GM20431 (cell line): ENCODE results near the gene NKAIN4.

Experiments
- in situ Hi-C: fragments of 300-500 bp; cut with MseI, MboI; formaldehyde crosslinking; loops from one replicate; pipeline ENCODE4 v1.15.0; 2020; ENCODE audit warnings: low sequenced_read_pairs; ENCODE audit not compliant: unreplicated experiment

The NKAIN4 gene

DNA sequence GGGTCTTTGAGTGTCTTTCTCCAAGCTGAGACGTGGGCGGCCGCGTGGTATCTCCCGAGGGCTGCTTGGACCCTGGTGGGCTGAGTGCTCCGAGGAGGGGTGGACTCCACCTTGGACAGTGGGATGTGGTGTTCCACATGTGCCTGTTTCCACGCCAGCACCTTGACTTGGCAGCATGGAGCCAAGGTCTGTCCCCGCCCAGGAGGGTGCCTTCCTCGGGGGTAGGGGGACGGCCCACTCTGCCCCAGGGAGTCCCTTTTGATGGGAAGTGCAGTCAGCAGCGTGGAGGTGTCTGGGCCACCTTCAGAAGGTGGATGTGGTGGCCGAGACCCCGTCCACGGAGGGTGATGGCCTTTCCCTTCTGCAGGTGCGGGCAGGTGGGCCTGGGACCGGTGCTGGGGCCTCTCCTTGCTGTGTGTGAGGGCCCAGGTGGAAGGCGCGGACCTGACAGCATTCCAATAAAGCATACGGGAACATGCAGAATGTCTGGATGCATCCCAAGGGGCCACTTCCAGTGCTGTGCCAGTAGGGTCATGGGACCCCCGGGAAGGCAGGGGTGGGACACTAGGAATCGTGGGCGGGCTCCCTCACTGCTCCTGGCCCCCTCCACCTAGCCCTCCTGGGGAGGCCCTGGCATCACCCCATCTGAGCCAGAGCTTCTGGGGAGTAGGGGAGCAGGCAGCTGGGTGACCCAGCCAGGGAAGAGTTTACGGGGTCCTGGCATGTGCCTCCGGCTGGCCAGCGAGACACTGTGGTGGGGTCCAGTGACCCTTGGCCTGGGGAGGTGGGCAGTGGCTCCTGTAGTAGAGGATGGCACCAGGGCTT is 35.3 kb upstream of the NKAIN4 start:
- in situ Hi-C loops, result no loop called here

DNA sequence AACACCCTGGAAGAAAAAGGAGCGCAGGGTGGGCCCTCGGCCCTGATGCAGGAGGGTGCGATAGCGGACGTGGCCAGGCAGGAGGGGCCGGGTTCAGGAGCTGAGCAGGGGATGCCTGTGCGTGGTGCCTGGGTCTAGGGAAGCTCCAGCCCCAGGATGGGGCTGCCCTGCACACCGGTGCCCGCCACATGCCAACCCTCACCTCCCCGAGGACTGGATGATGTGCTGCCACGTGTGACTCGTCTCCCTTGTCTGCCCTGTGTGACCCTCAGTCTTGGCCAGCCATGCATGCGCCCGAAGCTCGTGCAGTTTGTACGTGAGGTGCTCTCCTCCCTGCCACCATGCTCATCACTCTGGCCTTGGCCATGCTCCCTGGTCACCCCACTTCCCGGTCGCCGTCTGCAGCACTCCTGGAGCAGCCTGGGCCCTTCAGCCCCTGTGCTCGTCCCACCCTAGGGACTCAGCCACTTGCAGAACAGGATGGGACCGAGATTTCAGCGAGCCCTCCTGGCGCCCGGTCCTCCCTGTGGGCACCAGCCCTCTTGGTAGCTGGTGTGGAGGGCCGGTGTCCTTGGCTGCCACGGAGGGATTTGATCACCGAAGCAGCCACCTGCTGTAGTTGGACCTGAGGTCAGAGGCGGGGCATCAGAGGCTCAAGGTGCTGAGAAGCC is 34.5 kb upstream of the NKAIN4 start:
- in situ Hi-C loops, result no loop called here

DNA sequence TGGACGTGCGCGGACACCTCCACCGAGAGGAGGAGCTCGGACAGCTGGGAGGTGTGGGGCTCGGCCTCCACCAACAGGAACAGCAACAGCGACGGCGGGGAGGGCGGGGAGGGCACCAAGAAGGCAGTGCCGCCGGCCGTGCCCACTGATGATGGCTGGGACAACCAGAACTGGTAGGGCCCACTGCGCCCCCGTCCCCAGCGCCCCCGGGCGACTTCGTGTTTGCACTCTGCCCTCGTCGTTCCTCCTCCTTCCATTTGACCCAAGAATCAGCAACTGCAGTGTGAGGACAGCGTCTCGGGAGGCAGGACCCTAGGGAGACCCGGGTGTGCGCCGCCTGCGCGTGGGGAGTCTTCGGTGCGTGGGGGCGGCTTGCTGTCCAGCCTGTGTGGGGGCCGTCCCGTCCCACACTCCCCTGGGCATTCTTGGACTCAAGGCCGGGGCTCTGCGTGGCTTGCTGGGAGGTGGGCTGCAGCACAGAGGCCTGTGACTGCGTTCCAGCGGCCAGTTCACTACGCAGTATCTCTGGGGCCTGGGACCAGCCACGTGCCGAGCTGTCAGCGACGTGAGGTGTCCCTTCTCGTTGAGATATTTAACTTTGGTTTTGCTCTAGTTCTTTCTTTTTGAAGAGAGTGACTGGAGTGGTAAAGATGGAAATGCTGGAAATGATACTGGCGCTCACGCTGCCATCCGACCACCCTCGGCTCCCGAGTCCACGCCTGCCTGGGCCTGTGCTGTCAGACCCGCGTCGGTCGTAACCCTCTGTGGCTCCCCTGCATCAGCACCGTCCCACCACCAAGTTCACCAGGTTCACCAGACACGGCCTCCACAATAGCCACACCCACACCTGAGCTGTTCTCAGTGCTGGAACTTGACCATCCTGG is 33.7 kb upstream of the NKAIN4 start:
- in situ Hi-C loops, result no loop called here

DNA sequence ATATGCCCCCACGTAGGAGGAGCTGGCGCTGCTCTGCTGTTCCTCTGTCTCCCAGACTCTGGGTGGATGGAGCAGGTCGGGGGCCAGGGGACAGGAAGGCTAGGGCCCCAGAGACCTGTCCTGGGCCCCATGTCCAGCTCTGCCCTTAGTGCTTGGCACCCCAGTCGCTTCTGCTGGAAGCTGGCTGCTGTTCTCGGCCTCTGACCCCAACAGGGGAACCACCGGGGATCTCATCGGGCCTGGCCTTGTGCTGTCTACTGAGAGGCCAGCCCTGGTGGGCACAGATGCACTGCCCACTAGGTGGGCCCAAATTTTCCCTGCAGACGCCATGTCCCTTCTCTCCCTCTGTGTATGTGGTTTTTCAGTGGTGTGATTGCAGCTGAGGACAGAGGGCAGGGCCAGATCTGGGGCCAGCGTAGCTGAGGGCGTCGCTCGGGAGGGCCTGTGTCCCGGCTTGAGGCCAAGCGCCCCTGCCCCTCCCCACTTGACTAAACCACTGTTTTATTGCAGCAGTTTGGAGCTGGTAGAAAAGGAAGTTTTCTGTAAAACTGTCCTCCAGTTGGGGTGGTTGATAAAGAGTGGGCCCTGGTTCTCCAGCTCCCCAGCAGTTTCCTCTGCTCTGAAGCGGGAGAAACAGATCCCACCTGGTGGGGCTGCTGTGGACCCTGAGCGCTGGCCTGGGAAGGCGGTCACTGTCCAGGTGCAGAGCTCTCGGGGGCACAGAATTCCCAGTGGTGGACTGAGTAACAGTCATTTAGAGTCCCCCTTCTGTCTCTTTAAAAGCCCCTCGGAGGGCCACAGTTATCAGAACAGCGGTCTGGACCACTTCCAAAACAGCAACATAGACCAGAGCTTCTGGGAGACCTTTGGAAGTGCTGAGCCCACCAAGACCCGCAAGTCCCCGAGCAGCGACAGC is 32.8 kb upstream of the NKAIN4 start:
- in situ Hi-C loops, result no loop called here

DNA sequence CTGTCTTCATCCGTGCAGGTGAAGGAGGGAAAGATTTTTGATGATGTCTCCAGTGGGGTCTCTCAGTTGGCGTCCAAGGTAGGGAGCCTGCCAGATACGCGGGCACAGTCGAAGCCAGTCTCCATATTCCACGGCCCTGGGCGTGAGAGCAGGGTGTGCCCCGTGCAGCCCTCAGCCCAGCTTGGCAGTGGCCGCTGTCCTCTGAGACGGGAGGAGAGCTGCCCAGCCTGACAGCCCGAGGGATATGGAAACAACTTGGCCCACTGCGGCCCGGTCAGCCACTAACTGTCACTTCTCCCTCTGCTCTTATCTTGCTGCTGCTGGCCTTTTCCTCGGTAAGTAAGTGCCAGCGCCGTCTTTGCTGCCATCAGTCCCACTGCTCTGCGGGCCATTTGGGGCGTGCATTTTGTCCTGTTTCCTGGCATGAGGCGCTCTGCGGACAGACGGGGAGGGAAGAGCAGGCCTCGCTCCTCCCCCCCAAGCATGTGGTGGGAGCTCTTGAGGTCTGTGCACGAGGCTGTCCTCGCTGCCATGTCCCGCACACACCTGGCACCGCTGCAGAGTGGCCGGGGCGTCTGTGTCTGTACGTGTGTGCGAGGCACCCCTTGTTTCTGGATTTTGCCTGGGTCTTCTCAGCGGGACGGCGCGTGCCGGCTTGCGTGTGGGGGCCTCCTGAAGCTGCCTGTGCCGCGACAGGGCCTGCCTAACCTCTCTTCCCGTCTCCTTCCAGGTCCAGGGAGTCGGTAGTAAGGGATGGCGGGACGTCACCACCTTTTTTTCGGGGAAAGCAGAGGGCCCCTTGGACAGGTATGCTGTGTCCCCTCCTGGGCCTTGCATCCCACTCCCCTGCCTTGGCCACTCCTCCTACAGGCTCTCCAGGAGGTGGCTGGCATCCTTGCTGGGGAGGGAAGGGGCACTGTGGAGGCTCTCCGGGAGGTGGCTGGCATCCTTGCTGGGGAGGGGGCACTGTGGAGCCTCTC is 31.7 kb upstream of the NKAIN4 start:
- in situ Hi-C loops, result no loop called here

DNA sequence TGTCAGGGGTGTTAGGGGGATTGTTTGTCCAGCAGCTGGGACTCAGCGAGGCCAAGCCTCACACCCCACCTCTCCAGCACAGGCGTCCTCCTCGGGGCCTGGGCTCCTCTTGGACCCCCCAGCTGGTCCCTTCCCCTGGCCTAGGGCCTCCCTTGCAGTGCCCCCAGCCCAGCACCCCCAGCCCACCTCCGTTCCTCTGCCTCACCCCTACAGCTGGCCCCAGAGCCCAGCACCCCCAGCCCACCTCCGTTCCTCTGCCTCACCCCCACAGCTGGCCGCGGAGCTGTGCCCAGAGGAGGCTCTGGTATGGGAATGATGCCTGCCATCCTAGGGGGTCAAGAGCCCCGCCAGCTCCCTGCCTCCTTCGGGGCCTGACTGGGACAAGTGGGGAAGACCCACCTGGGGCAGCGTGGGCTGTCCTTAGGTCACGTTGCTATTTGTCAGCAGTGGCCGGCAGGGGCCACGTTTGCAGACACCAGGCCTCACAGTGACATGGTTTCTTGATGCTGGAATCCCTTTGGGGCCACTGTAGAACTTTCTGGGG is 30.8 kb upstream of the NKAIN4 start:
- in situ Hi-C loops, result no loop called here

DNA sequence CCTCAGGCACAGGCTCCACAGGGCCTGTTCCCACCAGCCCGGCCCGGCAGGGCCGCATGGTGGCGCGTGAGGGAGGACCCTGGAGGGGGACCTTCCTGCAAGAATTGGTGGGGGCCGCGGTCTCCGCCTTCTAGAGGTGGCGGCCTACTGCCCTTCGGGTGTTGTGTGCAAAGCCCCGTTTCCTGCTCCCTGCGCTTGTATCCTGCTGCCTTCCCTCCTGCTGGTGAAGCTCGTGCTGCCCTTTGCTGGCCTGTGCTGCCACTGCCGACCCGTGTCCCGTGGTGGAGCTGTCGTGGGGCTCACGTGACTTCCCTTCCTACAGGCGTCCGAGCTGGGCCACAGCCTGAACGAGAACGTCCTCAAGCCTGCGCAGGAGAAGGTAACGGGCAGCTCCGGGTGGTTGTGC is 30.3 kb upstream of the NKAIN4 start:
- in situ Hi-C loops, result no loop called here

DNA sequence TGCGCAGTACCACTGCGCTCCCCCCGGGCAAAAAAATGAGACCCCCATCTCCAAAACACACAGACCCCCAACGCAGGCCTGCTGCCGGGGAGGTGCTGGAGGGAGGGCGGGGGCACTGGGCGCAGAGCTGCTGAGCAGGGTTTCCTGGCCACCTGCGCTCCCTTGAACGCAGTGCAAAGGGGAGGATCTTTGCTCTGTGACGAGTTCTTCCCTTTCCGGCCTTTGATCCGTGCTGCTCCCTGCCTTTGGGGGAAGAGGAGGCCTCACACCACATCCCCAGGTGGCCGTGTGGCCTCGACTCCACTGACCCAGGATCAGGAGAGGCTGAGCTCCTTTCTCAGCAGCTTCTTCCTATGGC is 29.8 kb upstream of the NKAIN4 start:
- in situ Hi-C loops, result no loop called here

DNA sequence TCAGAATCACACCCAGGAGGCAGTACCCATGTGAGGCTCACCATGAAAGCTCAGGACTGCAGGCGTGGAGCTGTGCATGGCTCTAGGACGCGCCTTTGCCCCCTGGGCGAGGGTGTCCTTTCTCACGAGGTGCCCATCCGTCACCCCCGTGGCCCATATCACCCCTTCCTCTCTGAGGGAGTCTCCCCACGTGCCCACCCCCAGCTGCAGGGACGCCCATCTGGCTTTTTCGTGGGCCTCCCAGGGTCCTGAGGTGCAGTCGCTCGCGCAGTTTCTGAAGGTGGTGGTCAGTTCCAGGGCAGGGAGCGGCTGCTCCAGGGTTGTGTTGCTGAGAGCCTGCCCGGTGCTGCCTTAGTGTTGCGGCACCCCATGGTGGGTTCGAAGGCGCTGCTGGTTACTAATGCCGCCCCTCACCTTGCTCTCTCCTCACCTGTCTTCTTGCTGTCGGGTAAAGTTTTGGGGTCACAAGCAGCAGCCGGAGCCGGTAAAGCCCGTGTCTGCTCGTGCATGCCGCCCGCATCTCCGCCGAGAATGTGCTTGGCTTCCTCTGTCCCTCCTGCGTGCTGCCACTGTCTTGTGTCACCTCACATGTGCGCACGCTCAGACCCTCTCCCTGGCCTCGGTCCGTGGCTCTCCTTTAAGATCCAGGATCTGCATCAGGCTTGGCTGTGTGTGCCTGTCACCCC is 29.3 kb upstream of the NKAIN4 start:
- in situ Hi-C loops, result no loop called here

DNA sequence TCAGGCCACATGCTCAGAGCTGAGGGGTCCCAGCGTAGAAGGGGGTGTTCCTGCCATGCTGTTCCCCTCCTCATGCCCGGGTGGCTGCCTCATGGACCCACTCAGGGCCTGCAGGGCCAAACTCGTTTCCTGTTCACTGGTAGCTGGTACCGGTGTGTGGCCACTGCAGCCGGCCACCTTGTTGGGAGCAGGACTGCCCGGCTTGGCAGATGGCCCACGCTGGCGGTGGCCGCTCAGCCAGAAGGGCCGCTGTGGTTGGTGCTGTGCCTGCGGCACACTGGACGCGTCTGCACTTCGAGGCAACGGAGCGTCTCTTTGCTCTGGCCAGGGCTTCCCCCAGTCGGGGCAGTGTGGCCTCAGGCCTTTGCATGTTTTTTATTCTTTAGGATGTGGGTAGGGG is 28.7 kb upstream of the NKAIN4 start:
- in situ Hi-C loops, result no loop called here

DNA sequence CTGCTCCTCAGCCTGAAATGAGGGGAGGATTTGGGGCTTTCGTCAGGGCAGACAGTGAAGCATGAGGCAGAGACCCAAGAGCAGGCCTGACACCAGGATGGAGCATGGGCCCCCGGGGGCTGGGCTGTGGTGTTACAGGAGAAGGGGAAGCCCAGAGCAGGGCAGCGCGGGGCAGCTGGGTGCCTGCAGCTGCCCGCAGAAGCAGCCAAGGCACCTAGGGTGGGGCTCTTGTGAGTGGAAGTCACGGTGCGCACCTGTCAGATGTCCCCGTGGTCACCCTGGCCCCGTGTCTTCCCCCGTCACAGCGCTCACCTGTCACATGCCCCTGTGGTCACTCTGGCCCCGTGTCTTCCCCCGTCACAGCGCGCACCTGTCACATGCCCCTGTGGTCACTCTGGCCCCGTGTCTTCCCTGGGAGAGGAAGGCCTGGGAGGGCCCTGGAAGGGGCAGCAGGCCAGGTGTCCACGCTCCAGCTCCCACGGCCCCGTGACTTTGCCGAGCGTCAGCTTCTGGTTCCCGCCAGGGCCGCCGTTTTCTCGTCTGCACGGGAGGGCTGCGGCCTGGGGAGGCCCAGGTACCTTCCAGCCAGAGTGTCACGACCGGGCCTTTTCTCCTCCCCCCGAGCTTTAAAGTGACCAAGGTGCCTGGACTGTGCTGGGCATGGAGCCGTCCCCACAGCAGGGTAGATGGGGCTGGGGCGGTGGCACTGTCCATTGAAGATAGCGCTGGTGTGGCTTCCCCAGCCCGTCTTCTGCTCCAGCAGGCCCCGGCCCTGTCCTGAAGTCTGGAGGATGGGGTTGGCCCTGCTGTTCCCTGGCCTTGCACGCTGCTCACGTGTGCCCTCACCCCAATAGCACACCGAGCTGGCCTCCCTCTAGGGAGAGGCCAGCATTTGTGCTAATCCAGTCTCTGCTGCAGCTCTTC is 27.7 kb upstream of the NKAIN4 start:
- in situ Hi-C loops, result no loop called here

DNA sequence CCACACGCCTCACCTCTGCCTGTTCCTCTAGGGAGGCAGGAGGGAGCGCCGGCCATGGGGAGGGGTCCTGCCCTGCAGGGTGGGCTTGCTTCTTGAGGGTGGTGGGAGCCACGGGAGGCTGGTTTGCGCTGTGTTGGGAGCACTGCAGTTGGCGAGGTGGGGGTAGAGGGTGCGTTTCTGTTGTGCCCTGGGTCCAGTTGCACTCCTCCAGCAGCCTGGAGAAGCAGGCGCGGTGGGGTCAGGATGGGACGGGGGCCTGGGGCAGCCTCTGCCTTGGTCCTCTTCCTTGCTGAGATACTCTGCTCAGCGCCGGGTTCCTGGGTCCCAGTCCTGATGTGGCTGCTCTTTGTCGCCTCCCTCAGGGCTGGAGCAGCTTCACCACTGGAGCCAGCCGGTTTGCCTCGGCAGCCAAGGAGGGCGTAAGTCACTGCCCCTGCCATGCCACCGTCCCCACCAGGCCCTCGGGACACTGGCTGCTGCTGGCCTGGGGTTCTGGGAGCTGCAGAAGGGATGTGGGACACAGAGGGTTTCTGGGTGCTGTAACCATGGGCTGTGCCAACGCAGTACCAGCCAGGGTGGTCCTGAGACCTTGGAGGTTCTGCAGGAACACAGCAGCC is 26.8 kb upstream of the NKAIN4 start:
- in situ Hi-C loops, result no loop called here

DNA sequence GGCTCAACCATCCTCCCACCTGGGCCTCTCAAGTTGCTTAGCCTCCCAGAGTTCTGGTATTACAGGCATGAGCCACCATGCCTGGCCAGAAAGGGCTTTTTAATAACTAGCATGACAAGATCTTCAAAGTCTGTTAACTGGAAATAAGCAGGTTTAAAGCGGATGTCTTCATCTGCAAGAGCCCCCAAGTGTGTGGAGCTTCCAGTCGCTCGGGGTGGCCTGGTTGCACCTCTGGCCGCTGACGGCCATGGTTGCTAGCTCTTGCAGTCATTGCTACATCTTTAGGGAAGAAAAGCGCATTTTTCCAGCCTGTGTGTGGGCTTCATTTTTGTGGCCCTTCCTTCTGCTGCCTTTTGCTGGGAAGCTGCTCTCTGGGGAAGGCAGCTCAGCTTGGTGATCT is 26.1 kb upstream of the NKAIN4 start:
- in situ Hi-C loops, result no loop called here

DNA sequence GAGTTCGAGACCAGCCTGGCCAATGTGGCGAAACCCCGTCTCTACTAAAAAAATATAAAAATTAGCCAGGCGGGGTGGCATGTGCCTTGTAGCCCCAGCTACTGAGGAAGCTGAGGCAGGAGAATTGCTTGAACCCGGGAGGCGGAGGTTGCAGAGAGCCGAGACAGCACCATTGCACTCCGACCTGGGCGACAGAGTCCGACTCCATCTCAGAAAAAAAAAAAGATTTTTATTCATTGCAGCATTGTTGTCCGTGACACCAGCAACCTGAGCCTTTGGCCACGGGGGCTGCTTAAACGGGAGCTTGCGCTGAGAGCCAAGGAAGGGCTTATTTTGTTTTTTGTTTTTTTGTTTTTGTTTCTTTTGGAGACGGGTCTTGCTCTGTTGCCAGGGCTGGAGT is 25.7 kb upstream of the NKAIN4 start:
- in situ Hi-C loops, result no loop called here

DNA sequence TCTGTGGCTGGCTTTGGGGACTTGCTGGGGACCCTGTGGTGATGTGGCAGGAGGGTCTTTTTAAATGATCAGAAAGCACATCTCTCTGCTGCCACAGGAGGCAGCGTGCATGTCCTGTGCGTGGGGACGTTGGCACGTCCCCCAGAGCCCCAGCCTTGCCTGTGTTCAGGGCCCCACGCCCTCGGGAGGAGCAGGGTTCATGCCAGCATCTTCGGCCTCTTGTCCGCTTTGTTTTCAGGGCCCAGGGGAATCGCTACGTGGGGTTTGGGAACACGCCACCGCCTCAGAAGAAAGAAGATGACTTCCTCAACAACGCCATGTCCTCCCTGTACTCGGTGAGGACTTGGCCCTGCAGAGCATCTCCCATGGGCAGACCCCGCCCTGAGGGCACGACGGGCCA is 24.4 kb upstream of the NKAIN4 start:
- in situ Hi-C loops, result no loop called here

DNA sequence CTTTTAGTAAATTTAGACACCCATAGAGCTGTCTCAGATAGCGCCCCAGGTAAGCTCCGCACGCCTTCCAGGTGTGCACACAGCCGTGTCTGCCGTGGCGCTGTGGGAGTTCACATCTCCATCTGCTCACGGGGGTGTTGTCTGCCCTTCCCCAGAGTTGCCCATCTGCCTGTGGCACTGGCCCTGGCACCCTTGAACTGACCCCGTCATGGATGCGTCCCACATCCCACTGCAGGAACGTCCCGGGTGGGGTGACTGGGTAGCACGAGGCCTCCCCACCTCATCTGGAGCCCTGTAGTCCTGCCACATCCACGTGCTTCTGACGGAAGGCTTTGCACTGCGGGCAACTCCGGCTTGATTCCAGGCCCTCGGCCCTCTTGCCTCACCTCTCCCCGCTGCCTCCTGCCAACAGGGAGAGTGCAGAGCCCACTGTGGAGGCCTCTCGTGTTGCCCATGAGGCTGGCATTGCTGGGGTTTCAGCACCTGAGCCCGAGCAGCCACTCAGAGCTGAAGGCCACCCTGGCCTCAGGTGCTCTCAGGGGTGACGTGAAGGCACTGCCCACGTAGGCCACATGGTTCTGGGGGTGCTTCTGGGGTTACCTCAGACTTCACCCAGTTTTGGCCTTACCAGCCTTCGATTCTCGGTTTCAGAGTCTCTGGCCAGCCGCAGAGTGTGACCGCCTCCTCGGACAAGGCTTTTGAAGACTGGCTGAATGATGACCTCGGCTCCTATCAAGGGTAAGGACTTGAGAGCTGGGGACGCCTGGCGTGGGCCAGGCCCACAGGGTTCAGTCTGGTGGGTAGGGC is 23.4 kb upstream of the NKAIN4 start:
- in situ Hi-C loops, result no loop called here
